GM23338 (cell line): ENCODE measurements around the gene FUT8. TPM values are rescaled to one million over a fixed set of nuclear protein-coding genes. Genes with fewer than 3 reads are reported as not detected.

Experiments
- ATAC-seq: fragments of 200-7000 bp; cut with Tn5 transposase; 3 replicates; pipeline ENCODE4 v1.9.1; 2020
- DNase-seq: peaks from one replicate; pipeline ENCODE4 v3.0.0-alpha.2; 2015; ENCODE audit warnings: low spot score
- H2AFZ ChIP-seq: fragments of 200-600 bp; sonication (generic); 2 replicates; pipeline ENCODE4 v1.8.0; 2016; ENCODE audit warnings: antibody characterized with exemption, mild to moderate bottlenecking, moderate library complexity
- H3F3A ChIP-seq: fragments of 200-600 bp; sonication (generic); replicated peaks from 2 replicates; pipeline ENCODE4 v1.8.0; 2017; ENCODE audit warnings: antibody characterized with exemption, mixed run types, low read depth
- H3K27ac ChIP-seq: fragments of 200-600 bp; sonication (generic); 2 replicates; pipeline ENCODE4 v1.6.1; 2016; ENCODE audit warnings: low read depth
- H3K27me3 ChIP-seq: fragments of 200-600 bp; sonication (generic); 2 replicates; pipeline ENCODE4 v1.8.0; 2016; ENCODE audit warnings: mild to moderate bottlenecking, mixed run types, moderate library complexity; ENCODE audit not compliant: insufficient read depth
- H3K36me3 ChIP-seq: fragments of 200-600 bp; sonication (generic); 2 replicates; pipeline ENCODE4 v1.8.0; 2016; ENCODE audit warnings: mild to moderate bottlenecking; ENCODE audit not compliant: insufficient read depth
- H3K4me1 ChIP-seq: fragments of 200-600 bp; sonication (generic); 2 replicates; pipeline ENCODE4 v1.8.0; 2016; ENCODE audit warnings: mild to moderate bottlenecking, moderate library complexity; ENCODE audit not compliant: insufficient read depth
- H3K4me2 ChIP-seq: fragments of 200-600 bp; sonication (generic); 2 replicates; pipeline ENCODE4 v1.7.1; 2017; ENCODE audit warnings: mixed run types
- H3K4me3 ChIP-seq: fragments of 200-600 bp; sonication (generic); 2 replicates; pipeline ENCODE4 v1.6.1; 2016; ENCODE audit warnings: mixed run types
- H3K79me2 ChIP-seq: fragments of 200-600 bp; sonication (generic); replicated peaks from 2 replicates; pipeline ENCODE4 v1.8.0; 2017; ENCODE audit warnings: mild to moderate bottlenecking; ENCODE audit not compliant: insufficient read depth
- H3K9me2 ChIP-seq: fragments of 200-600 bp; sonication (generic); 2 replicates; pipeline ENCODE4 v1.8.0; 2017; ENCODE audit not compliant: insufficient read depth
- H4K20me1 ChIP-seq: fragments of 200-600 bp; sonication (generic); replicated peaks from 2 replicates; pipeline ENCODE4 v1.8.0; 2017; ENCODE audit warnings: mild to moderate bottlenecking; ENCODE audit not compliant: insufficient read depth
- H3K27ac Mint-ChIP-seq: 2 replicates; pipeline ENCODE4 v1.8.0; 2020; ENCODE audit warnings: inconsistent platforms, mild to moderate bottlenecking, moderate library complexity, mixed read lengths
- H3K27me3 Mint-ChIP-seq: 3 replicates; pipeline ENCODE4 v1.8.0; 2022; ENCODE audit warnings: low read depth, mild to moderate bottlenecking, moderate library complexity, mixed read lengths, inconsistent platforms; ENCODE audit not compliant: insufficient read depth, poor library complexity
- H3K36me3 Mint-ChIP-seq: 3 replicates; pipeline ENCODE4 v1.8.0; 2021; ENCODE audit warnings: low read depth, mild to moderate bottlenecking, inconsistent platforms, moderate library complexity, mixed read lengths
- H3K4me1 Mint-ChIP-seq: 3 replicates; pipeline ENCODE4 v1.8.0; 2020; ENCODE audit warnings: mild to moderate bottlenecking, inconsistent platforms, mixed read lengths
- H3K4me3 Mint-ChIP-seq: 3 replicates; pipeline ENCODE4 v1.8.0; 2021; ENCODE audit warnings: moderate library complexity, mild to moderate bottlenecking, inconsistent platforms, mixed read lengths
- H3K9me3 Mint-ChIP-seq: 3 replicates; pipeline ENCODE4 v1.8.0; 2020; ENCODE audit warnings: moderate library complexity, mild to moderate bottlenecking, inconsistent platforms, mixed read lengths
- CREB1 ChIP-seq: fragments of 250-450 bp; sonication (Bioruptor Pico); IDR thresholded peaks from 2 replicates; pipeline ENCODE4 v1.5.0; 2020; ENCODE audit warnings: low read depth, mild to moderate bottlenecking, moderate library complexity
- ETS1 ChIP-seq: IDR thresholded peaks from 2 replicates; pipeline ENCODE4 v1.6.1; 2016; ENCODE audit warnings: antibody characterized with exemption
- EZH2phosphoT487 ChIP-seq: fragments of 200-600 bp; sonication (generic); IDR thresholded peaks from one replicate; pipeline ENCODE4 v1.8.1; 2018; ENCODE audit warnings: antibody characterized with exemption; ENCODE audit not compliant: unreplicated experiment
- JUNB ChIP-seq: IDR thresholded peaks from one replicate; pipeline ENCODE4 v1.6.1; 2016; ENCODE audit warnings: antibody characterized with exemption; ENCODE audit not compliant: unreplicated experiment
- POLR2AphosphoS5 ChIP-seq: IDR thresholded peaks from 2 replicates; pipeline ENCODE4 v1.6.1; 2016; ENCODE audit warnings: antibody characterized with exemption, low read depth
- STAT1 ChIP-seq: IDR thresholded peaks from one replicate; pipeline ENCODE4 v1.6.1; 2016; ENCODE audit warnings: antibody characterized with exemption; ENCODE audit not compliant: unreplicated experiment
- ZNF114 ChIP-seq: fragments of 250-450 bp; sonication (Bioruptor Pico); IDR thresholded peaks from 2 replicates; pipeline ENCODE4 v1.5.0; 2020; ENCODE audit warnings: mild to moderate bottlenecking, moderate library complexity
- ZNF331 ChIP-seq: fragments of 250-450 bp; sonication (Bioruptor Pico); IDR thresholded peaks from 2 replicates; pipeline ENCODE4 v1.5.0; 2020; ENCODE audit warnings: low read depth, mild to moderate bottlenecking, moderate library complexity
- ZNF462 ChIP-seq: fragments of 250-450 bp; sonication (Bioruptor Pico); IDR thresholded peaks from 2 replicates; pipeline ENCODE4 v1.5.0; 2020; ENCODE audit warnings: mild to moderate bottlenecking, moderate library complexity
- polyA plus RNA-seq: library from polyadenylated mRNA; unstranded; fragments of >200 nt; fragmentation: Nextera tagmentation; extraction: Ambion mirVana; gene quantifications from 2 replicates; pipeline ENCODE4 v1.2.1, GENCODE V29; 2016
- total RNA-seq: library from RNA; depleted of rRNA; stranded (reverse); fragments of >200 nt; shearing (Covaris generic); gene quantifications from 2 replicates; pipeline ENCODE4 v1.2.3, GENCODE V29; 2014

The FUT8 gene
- total and polyA plus RNA-seq, 2 experiments from 2014 or later: 8.2 to 23.2 TPM

GRCh38 chr14:65604936-65605335, 192.4 kb downstream of the FUT8 start:
- H3K36me3 ChIP-seq: no peaks in the 10 kb centered on the region
- ATAC-seq (no peak), DNase-seq (no peak)
- TF ChIP-seq ZNF114 (CRISPR knock-in tag) (no peak), EZH2phosphoT487 (no peak), ETS1 (no peak), POLR2AphosphoS5 (no peak), STAT1 (no peak), CREB1 (CRISPR knock-in tag) (no peak), ZNF331 (CRISPR knock-in tag) (no peak), JUNB (no peak), ZNF462 (CRISPR knock-in tag) (no peak)
- H3K4me2 ChIP-seq: no peak overlapping the region
- Mint-ChIP-seq H3K9me3 (no peaks in the 10 kb centered on the region), H3K4me1 (no peaks in the 10 kb centered on the region), H3K36me3 (no peaks in the 10 kb centered on the region), H3K4me3 (no peak overlapping the region), H3K27me3 (no peaks in the 10 kb centered on the region), H3K27ac (no peak overlapping the region)
- no peaks in the 10 kb centered on the region for H3K79me2 ChIP-seq
- no peaks in the 10 kb centered on the region for H3K27me3 ChIP-seq
- H2AFZ ChIP-seq: no peak overlapping the region
- no peaks in the 10 kb centered on the region for H4K20me1 ChIP-seq
- no peaks in the 10 kb centered on the region for H3K9me2 ChIP-seq
- H3K4me3 ChIP-seq: no peak overlapping the region
- no peaks in the 10 kb centered on the region for H3K4me1 ChIP-seq
- H3F3A ChIP-seq: no peaks in the 10 kb centered on the region
- no peak overlapping the region for H3K27ac ChIP-seq
